ENCODE measurements around the gene BUB1B.

Gene BUB1B

DNA sequence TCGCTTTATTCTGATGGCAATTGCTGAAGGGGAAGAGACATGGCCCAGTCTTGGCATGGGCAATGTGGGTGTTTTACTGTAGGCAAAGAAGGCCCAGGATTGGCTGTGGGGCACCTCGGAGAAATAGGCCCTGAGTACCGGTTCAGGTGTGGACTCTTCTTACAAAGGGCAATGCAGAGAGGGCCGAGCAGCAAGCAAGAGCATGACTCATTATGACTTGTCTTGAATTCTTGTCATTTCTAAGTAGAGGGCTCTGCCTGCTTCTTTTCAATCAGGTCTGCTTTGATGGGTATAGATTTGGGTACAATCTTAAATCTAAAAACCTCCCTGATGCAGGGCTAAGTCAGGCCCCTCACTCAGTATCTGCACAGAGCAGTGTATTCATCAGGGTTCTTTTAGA lies 14.8 kb upstream of the BUB1B start:
- TF ChIP-seq, protein P1, sequence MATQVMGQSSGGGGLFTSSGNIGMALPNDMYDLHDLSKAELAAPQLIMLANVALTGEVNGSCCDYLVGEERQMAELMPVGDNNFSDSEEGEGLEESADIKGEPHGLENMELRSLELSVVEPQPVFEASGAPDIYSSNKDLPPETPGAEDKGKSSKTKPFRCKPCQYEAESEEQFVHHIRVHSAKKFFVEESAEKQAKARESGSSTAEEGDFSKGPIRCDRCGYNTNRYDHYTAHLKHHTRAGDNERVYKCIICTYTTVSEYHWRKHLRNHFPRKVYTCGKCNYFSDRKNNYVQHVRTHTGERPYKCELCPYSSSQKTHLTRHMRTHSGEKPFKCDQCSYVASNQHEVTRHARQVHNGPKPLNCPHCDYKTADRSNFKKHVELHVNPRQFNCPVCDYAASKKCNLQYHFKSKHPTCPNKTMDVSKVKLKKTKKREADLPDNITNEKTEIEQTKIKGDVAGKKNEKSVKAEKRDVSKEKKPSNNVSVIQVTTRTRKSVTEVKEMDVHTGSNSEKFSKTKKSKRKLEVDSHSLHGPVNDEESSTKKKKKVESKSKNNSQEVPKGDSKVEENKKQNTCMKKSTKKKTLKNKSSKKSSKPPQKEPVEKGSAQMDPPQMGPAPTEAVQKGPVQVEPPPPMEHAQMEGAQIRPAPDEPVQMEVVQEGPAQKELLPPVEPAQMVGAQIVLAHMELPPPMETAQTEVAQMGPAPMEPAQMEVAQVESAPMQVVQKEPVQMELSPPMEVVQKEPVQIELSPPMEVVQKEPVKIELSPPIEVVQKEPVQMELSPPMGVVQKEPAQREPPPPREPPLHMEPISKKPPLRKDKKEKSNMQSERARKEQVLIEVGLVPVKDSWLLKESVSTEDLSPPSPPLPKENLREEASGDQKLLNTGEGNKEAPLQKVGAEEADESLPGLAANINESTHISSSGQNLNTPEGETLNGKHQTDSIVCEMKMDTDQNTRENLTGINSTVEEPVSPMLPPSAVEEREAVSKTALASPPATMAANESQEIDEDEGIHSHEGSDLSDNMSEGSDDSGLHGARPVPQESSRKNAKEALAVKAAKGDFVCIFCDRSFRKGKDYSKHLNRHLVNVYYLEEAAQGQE (IDR thresholded peaks at IDR 0.05; ENCODE audit: insufficient replicate concordance, low read depth) = no peak
- TF ChIP-seq SPI1 (IDR thresholded peaks at IDR 0.05; ENCODE audit: borderline replicate concordance, low read depth) (no peak), GABPA (IDR thresholded peaks at IDR 0.05; ENCODE audit: low read depth) (no peak), POLR2AphosphoS5 (IDR thresholded peaks at IDR 0.05; ENCODE audit: low read depth) (no peak)
- TF ChIP-seq, protein P2, sequence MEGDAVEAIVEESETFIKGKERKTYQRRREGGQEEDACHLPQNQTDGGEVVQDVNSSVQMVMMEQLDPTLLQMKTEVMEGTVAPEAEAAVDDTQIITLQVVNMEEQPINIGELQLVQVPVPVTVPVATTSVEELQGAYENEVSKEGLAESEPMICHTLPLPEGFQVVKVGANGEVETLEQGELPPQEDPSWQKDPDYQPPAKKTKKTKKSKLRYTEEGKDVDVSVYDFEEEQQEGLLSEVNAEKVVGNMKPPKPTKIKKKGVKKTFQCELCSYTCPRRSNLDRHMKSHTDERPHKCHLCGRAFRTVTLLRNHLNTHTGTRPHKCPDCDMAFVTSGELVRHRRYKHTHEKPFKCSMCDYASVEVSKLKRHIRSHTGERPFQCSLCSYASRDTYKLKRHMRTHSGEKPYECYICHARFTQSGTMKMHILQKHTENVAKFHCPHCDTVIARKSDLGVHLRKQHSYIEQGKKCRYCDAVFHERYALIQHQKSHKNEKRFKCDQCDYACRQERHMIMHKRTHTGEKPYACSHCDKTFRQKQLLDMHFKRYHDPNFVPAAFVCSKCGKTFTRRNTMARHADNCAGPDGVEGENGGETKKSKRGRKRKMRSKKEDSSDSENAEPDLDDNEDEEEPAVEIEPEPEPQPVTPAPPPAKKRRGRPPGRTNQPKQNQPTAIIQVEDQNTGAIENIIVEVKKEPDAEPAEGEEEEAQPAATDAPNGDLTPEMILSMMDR (IDR thresholded peaks at IDR 0.05; ENCODE audit: insufficient read depth, low read length) = no peak
- no peak overlapping the region for H3K4me3 ChIP-seq (replicated peaks; ENCODE audit: insufficient read depth, low read length)
- no peak overlapping the region for H3K27ac ChIP-seq (replicated peaks)
- H3K27me3 ChIP-seq (ENCODE audit: insufficient read depth, poor library complexity, severe bottlenecking) = no peaks in the 10 kb centered on the region
- no peak for DNase-seq (ENCODE audit: low read depth in 1 of 2, low spot score in 1 of 2)

DNA sequence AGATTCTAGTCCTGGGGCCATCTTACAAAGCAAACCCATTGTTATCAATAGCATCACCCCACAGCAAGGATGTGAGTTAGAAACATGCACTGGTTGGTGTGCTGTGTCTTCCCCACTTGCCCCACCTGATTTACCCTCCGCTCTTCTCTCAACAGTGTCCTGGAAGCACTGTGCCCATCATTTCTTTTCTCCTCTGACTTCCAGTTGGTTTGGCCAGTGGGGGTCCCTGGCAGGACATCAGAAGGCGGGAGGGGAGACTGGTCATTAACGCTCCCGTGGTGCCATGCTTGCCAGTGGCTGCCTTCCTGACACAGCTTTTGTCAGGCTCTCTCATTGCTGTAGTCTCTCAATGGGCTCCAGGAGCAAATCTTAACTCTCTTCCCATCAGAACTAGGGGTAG lies 11.5 kb upstream of the BUB1B start:
- no peaks in the 10 kb centered on the region for H3K27me3 ChIP-seq (ENCODE audit: insufficient read depth, poor library complexity, severe bottlenecking)
- DNase-seq (ENCODE audit: low read depth in 1 of 2, low spot score in 1 of 2) = no peak
- no peak overlapping the region for H3K4me3 ChIP-seq (replicated peaks; ENCODE audit: insufficient read depth, low read length)
- no peak overlapping the region for H3K27ac ChIP-seq (replicated peaks)
- no peak for TF ChIP-seq POLR2AphosphoS5 (IDR thresholded peaks at IDR 0.05; ENCODE audit: low read depth)
- TF ChIP-seq, protein P2 (IDR thresholded peaks at IDR 0.05; ENCODE audit: insufficient read depth, low read length) = no peak
- TF ChIP-seq SPI1 (IDR thresholded peaks at IDR 0.05; ENCODE audit: borderline replicate concordance, low read depth) = no peak
- no peak for TF ChIP-seq GABPA (IDR thresholded peaks at IDR 0.05; ENCODE audit: low read depth)
- TF ChIP-seq, protein P1 (IDR thresholded peaks at IDR 0.05; ENCODE audit: insufficient replicate concordance, low read depth) = no peak

DNA sequence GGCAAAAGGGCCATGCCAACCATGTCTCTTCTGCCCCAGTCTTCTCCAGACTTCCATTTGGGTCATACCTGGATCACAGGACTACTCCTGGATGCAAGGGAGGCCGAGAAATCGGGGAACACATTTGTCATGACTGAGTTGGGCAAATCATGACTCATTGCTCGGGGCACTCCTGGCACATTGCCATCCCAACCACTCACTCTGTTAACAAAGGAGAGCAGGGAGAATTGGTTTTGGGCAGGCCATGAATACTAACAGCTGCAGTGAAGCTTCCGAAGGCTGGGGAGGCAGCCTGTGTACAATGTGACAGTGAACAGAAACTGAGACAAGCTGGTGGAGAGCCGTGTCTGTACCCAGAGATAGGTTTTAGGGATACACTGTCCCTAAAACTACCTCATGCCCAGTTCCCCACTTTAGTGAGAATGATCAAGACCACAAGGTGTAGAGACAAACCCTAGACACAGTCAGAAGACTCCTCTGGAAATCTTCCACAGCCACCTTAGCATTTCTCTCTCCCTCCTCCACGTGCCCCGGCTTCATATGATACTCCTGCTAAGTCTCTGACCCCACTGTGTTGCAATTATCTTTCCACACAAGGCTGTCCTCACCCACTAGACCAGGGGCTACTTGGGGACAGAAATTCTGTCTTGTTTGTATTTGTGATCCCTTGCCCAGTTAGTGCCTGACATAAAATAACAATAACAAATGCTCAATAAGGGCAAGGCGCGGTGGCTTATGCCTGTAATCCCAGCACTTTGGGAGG lies 10.5 kb upstream of the BUB1B start:
- peak; percentile 62 to 69 for DNase-seq (ENCODE audit: low read depth in 1 of 2, low spot score in 1 of 2)
- Histone ChIP-seq H3K27me3 (ENCODE audit: insufficient read depth, poor library complexity, severe bottlenecking) (no peaks in the 10 kb centered on the region), H3K27ac (replicated peaks) (no peak overlapping the region), H3K4me3 (replicated peaks; ENCODE audit: insufficient read depth, low read length) (no peak overlapping the region)
- TF ChIP-seq, protein P2 (IDR thresholded peaks at IDR 0.05; ENCODE audit: insufficient read depth, low read length) = no peak
- no peak for TF ChIP-seq GABPA (IDR thresholded peaks at IDR 0.05; ENCODE audit: low read depth)
- TF ChIP-seq POLR2AphosphoS5 (IDR thresholded peaks at IDR 0.05; ENCODE audit: low read depth) = no peak
- TF ChIP-seq, protein P1 (IDR thresholded peaks at IDR 0.05; ENCODE audit: insufficient replicate concordance, low read depth) = no peak
- no peak for TF ChIP-seq SPI1 (IDR thresholded peaks at IDR 0.05; ENCODE audit: borderline replicate concordance, low read depth)
